GM18498 (cell line): ENCODE measurements around the gene NDUFB7.
A peak's percentile ranks its signal among the peaks of the same experiment; 100 is the strongest.
"Not testable (repeated sequence)": the region's sequence is repeated elsewhere in the genome, so short reads cannot be mapped to it uniquely, and the experiment has no call there.

ENCODE experiments used
- ATAC-seq: cut with Tn5 transposase; IDR thresholded peaks from one replicate; pipeline ENCODE4 v1.9.1; 2021; ENCODE audit warnings: mild to moderate bottlenecking, moderate library complexity; ENCODE audit not compliant: unreplicated experiment

NDUFB7 gene

DNA sequence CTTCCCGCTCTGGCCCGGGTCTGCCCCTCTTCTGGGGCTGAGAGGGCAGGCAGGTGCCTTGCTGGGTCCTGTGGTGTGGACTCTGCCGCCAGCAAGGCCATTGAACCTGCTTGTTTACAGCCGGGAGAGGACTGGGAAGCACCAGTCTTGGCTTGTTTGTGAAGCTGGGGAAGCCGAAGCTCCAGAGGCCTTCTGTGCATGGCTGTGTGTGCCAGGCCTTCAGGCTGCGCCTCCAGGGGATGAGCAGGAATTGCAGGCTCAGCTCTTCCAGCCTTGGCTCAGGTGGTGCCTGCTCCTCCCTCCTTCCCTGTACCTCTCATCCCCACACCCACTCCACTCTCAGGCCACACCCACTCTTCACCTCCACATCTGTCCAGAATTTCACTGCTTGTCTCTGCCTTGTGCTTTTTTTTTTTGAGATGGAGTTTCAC lies 17.5 kb downstream of the NDUFB7 start:
- no peak for ATAC-seq

DNA sequence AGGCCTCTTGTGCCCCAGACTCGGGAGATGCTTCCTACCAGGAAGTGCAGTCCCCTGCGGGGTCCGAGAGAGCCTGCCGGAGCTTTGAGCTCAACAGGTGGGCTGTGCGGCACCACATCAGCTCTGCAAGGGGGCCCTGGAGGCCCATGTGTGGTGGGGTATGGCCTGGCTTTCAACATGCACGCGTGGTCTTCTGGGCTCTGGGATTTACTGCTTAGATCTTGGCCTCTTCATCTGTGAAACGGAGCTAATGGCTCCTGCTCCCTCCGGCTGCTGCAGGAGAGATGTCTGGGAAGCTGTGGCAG lies 18.0 kb downstream of the NDUFB7 start:
- no peak for ATAC-seq

DNA sequence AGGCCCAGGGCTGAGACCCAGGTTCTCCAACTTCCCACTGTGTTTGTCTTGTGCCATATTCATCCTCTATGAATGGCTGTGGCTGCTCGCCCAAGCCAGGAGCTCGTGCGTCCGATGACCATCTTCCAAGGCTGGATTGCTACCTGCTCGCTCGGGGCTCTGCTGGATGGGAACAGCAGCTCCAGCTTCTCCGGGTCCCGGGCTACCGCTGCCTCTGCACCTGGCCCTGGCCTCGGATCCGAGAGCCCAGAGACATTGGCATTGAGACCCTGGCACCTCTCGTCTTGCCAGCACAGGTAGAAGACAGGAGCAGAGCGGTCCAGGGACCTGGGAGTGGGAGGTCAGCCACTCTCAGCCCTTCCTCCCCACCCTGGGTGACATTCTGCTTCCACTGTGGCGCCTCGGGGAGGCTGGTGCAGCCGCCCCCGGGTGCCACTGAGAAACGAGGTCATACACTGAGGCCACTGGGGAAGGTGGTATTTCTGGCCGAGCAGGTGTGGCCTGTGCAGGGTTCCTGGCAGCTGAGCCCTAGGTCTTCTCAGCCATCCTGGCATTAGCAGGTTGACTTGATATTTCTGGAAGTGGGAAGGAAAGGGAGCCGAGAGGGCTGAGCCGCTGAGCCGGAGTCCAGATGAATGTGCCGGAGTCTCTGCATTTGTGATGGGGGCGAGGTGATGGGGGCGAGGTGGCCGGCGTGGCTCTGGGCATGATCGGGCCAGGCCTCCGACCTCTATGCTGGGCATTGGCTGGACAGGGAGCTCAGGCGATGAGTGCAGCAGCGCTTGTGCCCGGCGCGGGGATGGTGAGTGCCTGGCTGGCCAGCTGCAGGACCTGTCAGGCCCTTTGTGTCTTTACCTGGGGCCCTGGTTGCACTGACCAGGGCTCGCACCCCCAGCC lies 18.6 kb downstream of the NDUFB7 start:
- no peak for ATAC-seq

DNA sequence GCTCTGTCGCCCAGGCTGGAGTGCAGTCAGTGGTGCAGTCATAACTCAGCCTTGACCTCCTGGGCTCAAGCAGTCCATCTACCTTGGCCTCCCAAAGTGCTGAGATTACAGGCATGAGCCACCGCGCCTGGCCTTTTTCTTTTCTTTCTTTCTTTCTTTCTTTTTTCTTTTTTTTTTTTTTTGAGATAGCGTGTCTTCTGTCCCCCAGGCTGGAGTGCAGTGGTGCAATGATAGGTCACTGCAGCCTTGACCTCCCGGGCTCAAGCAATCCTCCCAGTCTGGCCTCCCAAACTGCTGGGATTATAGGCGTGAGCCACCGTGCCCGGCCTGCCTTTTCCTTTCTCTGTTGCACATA lies 19.9 kb downstream of the NDUFB7 start:
- ATAC-seq, result not testable (repeated sequence)

DNA sequence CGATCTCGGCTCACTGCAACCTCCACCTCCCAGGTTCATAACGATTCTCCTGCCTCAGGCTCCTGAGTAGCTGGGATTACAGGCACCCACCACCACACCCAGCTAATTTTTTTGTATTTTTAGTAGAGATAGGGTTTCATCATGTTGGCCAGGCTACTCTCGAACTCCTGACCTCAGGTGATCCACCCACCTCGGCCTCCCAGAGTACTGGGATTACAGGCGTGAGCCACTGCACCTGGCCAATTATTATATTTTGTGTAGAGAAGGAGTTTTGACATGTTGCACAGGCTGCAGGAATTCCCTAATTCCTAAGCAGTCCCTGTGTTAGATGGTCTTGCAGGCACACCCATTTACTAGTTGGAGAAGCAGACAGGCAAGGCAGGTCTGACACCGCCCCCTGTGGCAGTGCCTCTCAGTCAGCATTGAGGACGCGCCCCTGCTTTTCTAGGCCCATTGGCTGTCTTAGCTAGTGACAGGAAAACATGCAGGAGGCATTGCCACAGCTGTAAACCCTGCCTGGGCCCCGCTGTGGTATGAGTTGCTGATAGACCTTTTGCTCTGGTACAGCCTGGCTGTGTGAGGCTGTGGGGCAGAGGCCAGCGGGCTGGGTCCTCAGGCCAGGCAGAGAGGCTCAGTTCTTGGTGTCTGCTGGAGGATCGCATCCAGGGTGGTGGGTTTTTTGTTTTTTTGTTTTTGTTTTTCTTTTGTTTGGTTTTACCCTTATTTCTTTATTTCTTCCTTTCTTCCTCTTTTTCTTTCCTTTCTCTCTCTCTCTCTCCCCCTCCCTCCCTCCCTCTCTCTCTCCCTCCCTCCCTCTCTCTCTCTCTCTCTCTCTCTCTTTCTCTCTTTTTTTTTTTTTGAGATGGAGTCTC lies 20.5 kb downstream of the NDUFB7 start:
- not testable (repeated sequence) for ATAC-seq

DNA sequence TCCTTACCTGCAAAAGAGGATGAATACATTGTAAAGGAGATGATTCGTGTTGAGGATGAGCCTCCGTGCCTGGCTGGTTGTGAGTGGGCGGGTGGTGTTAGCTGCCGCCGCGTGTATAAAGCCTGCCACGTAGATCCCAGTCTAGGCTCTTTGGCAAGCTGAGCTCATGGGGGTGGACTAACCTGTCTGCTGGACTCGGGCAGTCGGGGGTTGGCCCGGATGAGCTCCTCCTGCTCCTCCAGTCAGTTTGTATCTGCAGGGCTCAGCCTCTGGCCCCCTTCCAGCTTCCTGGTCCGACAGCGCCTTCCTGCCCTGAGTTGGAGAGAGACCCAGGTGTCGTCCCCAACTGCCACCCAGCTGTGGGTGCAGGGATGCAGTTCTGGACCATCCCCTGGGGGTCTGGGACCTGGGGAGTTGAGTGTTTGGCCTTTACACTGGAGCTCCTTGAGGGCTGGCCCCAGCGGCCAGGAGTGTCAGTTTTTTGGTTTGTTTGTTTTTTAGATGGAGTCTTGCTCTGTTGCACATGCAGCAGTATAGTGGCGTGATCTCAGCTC lies 21.6 kb downstream of the NDUFB7 start:
- no peak for ATAC-seq

DNA sequence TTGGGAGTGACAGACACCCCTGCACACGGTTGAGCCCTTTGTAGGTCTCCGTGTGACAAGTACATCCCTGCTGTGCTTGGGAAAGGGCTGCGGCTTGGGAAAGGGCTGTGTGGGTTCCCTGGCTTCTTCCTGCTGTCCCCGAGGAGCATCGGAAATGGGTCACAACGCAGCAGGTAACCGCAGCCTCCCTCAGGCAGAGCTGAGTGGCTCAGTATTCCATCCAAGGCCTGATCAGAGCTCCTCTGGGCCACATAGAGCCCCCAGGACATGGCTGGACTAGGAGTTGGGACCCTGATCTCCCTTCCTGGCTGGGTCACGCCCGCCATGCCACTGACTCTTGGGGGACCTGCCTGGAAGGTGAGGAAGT lies 26.2 kb downstream of the NDUFB7 start:
- no peak for ATAC-seq

DNA sequence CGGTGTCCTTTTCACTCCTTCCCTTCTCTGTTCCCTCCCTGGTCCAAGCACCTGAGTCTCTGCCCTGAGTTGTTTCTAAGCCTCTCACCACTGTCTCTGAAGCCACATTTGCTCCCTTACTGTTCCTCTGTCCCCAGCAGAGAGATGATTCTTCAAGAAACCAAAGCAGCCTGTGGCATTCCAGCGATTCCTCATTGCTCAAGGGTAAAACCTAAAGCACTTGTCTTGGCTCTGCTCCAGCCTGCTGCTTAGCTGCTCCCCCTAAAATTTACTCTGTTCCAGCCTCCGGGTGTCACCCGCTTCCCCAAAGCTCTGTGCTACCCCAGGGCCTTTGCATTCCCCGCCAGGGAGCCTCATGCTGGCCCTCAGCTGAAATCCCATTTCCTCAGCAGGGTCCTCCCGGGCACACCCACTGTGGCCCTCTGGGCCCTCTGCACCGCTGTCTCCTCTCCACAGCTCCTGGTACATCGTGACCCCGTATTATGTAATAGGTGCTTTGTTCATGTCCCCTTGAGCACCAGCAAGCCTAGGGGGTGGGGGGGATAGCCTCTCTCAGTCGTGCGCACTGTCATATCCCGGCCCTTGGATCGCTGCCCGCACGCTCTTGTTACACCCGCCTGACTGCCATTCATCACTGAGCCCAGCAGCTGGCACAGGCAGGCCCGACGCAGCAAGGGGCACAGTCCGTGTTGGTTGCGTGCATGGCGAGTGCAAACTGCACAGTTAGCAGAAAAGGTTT lies 26.7 kb downstream of the NDUFB7 start:
- ATAC-seq, result no peak

DNA sequence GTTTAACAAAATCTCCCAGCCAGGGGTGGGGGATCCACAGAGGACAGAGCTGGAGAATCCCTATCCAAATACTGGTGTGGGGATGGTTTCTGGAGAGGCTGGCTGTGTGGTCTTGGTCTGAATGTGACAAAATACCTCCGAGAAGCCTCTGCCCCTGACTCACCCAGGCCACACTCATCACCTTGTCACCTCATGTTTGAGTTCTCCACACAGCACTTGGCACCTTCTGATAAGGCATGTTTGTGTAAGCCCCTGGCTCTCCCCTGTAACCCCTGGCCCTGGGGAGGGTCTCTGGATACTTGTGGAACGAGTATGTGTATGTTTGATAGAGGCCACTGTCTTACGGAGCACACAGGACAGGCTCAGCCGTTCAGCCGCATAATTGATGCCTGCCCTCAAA lies 27.8 kb downstream of the NDUFB7 start:
- no peak for ATAC-seq

DNA sequence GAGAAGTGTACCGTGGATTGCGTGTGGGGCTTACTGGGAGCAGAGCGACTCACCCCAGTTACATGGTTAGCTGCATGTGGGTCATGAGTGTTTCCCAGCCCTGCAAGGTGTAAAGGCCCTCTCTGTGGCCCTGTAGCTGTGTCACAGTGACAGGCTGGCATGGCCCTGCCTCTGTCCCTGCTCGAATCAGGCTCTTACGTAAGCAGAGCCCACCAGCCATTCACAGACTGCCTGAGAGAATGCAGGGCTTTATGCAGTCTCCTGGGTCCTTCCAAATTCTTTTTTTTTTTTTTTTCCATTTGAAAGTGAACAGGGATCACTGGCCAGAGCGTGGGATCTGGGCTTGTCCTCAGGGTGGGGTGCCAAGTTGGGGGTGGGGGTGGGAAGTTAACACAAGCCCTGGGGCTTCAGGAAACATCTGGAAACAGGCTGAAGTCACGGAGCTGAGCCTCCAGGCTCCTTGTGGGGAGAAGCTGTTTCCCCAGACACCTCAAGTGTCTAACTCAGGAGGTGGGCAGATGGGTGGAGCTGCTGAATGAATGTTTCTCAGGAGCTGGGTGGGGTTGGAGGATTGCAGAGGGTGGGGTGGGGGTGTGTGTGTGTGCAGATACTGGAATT lies 29.0 kb downstream of the NDUFB7 start:
- no peak for ATAC-seq

DNA sequence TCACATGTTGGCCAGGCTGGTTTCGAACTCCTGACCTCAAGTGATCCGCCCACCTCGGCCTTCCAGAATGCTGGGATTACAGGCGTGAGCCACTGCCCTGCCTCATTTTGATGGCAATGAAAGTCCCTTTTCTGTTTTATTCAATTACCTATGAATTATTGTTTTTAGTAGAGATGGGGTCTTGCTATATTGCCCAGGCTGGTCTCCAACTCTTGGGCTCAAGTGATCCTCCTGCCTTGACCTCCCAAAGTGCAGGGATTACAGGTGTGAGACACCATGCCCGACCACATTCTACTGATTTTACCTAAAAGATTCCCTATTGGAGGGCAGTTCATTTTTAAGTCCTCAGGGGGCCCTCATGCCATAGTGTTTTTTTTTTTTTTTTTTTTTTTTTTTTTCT lies 29.9 kb downstream of the NDUFB7 start:
- not testable (repeated sequence) for ATAC-seq

DNA sequence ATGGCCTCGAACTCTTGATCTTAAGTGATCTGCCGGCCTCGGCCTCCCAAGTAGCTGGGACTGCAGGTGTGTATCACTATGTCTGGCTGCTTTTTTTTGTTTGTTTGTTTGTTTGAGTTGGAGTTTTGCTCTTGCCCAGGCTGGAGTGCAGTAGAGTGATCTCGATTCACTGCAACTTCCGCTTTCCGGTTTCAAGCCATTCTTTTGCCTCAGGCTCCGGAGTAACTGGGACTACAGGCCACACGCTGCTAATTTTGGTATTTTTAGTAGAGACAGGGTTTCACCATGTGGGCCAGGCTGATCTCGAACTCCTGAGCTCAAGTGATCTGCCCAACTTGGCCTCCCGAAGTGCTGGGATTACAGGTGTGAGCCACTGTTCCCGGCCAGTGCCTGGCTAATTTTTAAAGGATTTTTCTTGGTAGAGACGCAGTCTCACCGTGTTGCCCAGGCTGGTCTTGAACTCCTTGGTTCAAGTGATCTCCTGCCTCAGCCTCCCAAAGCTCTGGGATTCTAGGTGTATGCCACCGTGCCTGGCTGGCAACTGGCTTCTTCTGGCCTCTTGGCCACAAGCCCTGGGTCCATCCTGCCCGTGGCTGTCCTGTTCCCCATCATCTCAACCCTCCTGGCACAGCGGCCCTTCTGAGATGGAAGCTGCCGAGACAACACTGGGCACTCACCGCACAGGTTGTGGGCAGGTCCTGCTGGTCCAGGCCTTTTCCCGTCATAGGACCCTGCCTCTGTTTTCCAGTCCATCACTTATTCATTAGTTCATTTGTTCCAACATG lies 30.9 kb downstream of the NDUFB7 start:
- ATAC-seq, result no peak

DNA sequence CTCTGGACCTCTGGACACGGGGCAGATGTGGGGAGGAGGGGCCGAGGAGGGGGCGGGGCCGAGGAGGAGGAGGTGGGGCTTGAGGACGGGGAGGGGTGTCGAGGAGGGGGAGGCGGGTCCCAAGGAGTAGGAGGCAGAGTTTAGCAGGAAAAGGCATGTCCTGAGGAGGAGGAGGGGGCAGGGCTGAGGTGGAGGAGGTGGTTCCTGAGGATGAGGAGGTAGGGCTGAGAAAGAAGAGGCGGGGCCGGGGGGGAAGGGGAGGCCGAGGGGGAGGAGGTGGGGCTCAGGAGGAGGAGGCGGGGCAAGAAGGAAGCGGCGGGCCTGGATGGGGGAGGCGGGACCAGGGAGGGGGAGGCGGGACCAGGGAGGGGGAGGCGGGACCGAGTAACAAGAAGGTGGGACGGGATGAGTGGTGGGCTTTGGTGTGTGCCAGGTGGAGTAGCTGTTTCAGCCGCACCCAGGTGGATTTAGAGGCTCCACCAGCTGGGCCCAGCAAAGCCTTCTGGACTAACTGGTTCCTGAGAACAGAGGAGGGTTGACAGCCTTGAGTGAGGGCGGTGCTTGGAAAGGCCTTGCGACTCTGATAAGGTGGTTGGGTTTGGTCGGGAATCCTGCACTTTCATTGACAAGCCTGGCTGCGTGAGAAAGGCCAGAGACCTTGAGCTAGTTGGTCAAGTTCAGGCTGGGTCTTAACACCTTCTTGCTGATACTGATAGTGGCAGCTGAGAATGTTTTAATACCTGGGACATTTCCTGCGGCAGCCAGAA lies 34.8 kb downstream of the NDUFB7 start:
- ATAC-seq, result no peak

DNA sequence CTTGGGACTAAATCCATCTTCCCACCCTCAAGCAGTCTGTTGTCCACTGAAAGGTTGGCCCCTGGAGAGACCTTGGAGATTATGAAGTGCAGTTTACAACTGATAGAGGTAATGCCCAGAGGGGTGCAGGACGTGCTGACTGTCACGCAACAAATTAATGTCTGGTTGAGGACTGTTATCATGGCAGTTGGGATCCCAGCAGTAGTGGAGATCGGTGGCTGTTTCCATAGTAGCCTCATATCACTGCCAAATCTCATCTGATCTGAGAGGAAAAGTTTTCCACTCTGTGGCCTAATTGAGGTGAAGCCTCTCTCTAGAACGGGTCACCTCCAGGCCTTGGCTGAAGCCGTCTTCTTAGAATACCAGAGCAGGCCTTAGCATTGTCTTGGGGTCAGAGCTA lies 38.4 kb downstream of the NDUFB7 start:
- no peak for ATAC-seq

DNA sequence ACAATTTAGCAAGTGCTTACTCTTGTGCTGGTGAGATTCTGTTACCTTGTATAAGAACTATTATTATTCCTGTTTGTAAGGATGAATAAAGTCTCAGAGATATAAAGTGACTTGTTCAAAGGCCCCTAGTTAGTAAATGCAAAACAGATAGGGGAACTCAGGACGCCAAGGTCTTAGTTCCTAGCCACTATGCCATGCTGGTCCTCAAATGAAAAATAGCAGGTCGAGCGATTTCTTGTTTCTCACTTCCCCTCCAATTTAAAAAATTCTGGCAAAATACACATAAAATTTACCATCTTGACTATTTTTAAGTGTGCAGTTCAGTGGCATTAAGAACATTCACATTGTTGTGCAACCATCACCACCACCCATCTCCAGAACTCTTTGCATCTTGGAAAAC lies 41.4 kb downstream of the NDUFB7 start:
- no peak for ATAC-seq

DNA sequence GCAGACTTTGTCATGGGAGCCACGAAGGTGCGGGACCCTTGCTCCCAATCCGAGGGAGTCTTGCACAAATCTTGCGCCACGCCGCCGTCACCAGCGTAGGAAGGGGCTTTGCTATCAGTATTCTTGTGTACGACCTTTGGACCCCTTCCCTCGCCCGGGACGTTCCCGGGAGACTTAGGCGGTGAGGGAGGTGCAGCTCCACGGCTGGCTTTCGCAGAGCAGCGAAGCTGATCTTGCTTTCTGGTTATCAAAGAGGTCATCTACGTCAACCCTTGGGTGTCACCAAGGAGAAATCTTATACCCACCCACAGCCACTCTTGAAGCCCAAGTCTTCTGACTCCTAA lies 41.9 kb downstream of the NDUFB7 start:
- no peak for ATAC-seq

DNA sequence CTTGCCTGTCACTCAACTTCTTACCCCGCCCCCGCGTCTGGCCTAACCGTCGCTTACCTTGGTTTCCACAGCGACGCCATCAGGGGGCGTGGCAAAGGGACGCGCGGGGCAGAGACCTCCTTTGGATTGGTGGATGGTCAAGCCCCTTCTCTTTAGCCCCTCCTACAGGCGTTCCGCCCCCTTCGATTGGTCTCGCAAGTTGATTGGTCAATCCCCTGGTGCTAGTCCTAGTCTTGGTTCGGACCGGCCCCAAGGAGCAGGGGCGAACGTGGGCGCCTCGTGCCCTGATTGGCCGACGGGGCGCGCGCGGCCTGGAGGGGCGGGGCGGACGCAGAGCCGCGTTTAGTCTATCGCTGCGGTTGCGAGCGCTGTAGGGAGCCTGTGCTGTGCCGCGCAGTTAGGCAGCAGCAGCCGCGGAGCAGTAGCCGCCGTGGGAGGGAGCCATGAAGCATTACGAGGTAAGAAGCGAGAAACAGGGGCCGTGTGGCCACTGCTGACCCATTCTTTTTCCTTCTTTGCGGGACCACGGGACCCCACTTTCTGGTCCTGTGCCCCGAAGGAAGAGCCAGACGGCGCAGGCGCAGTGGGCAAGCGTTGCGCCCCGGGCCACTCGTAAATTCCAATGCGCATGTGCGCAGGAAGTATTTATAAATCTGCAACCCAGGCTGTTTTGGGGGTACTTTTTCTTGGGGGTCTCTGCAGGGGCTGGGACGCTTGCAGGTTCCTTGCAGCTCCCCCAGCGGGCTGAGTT lies 42.4 kb downstream of the NDUFB7 start, which contains the start of gene TECR:
Gene TECR (plus strand): TSS at position 341 of the 751 bp plus-strand sequence. CDS start 103 bp downstream, at position 444.
- ATAC-seq, result peak; percentile 97

DNA sequence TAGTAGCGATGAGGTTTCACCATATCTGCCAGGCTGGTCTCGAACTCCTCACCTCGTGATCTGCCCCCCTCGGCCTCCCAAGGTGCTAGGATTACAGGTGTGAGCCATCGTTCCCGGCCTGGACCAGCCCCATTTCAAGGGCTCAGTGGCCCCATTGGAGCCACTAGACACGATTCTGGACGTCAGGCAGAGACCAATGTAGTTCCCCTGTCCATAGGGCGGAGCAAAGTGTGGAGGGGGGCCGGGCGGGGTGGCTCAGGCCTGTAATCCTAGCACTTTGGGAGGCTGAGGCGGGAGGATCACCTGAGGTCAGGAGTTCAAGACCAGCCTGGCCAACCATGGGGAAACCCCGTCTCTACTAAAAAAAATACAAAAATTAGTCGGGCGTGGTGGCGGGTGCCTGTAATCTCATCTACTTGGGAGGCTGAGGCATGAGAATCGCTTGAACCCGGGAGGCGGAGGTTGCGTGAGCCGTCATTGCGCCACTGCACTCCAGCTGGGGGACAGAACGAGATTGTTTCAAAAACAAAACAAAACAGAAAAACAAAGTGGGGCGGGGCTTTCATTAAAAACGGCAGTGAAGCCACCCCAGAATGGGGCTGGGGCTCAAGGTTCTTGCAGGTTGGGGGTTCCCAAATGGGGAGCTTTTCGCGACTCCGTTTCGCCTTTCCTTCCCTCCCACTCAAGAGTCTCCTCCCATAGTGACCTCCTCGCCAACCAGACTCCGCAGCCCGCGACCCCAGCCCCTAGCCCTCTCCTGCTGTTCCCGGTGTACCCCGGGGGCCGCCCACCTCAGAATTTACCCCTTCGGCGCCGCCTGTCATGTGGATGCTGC lies 43.2 kb downstream of the NDUFB7 start:
- ATAC-seq, result no peak
